Gastrocnemius medialis (tissue), 4 donors: ENCODE results near the gene CDH4. TPM values are rescaled to one million over a fixed set of nuclear protein-coding genes. Genes with fewer than 3 reads are reported as not detected.

Experiments
- ATAC-seq, 2 donors: fragments of 150-250 bp; one replicate each; pipeline ENCODE4 v1.9.1; 2016
- DNase-seq, 2 donors: peaks; one replicate each; pipeline ENCODE4 v3.0.0-alpha.2; 2019
- H3K27ac ChIP-seq, 4 donors: fragments of 200-600 bp; sonication (generic); 1 replicate in 1 of 4; 2 replicates in 3 of 4; pipeline ENCODE4 v1.5.1; 2016 to 2018; ENCODE audit warnings: mild to moderate bottlenecking in 2 of 4, moderate library complexity in 1 of 4
- H3K27me3 ChIP-seq, 3 donors: fragments of 200-600 bp; sonication (generic) in 2 of 3; 1 replicate in 1 of 3; 2 replicates in 2 of 3; pipeline versions ENCODE4 v1.5.1 to v1.6.0; 2016 to 2019; ENCODE audit warnings: mild to moderate bottlenecking in 1 of 3, moderate library complexity in 1 of 3
- H3K36me3 ChIP-seq, 2 donors: fragments of 200-600 bp; sonication (generic) in 1 of 2; one replicate each; pipeline ENCODE4 v1.5.1; 2017 to 2018
- H3K4me1 ChIP-seq, 2 donors: fragments of 200-600 bp; sonication (generic) in 1 of 2; one replicate each; pipeline ENCODE4 v1.5.1; 2016 to 2017; ENCODE audit warnings: mild to moderate bottlenecking in 2 of 2
- H3K4me3 ChIP-seq, 4 donors: fragments of 200-600 bp; sonication (generic) in 3 of 4; 1 replicate in 1 of 4; 2 replicates in 3 of 4; pipeline ENCODE4 v1.5.1; 2016 to 2019; ENCODE audit warnings: mild to moderate bottlenecking in 2 of 4
- H3K9me3 ChIP-seq, 3 donors: fragments of 200-600 bp; sonication (generic) in 2 of 3; 1 replicate in 1 of 3; 2 replicates in 2 of 3; pipeline ENCODE4 v1.5.1; 2016 to 2019
- POLR2A ChIP-seq, 2 donors: fragments of 450-650 bp; IDR thresholded peaks; one replicate each; pipeline ENCODE4 v1.6.1; 2017; ENCODE audit warnings: antibody characterized with exemption in 2 of 2, mild to moderate bottlenecking in 2 of 2, moderate library complexity in 2 of 2
- in situ Hi-C, 4 donors: fragments of 200-750 bp; cut with MboI; loops; one replicate each; pipeline versions ENCODE4 v1.15.0 to v1.8.0; 2017; ENCODE audit warnings: low sequenced_read_pairs in 4 of 4
- intact Hi-C: fragments of 100-400 bp; cut with DNase I; formaldehyde crosslinking; loops from one replicate; pipeline ENCODE4 v1.15.1; 2023; ENCODE audit warnings: low total_unique reads
- total RNA-seq, 4 donors: library from RNA; depleted of rRNA; stranded (reverse); fragments of >200 nt; gene quantifications; one replicate each; pipeline versions ENCODE4 v1.1.0 to v1.2.3, GENCODE V29; 2016
- TF ChIP-seq, protein P1 (sequence below), 5 experiments: fragments of 450-650 bp in 3 of 5; fragments of 200-600 bp in 2 of 5; sonication (generic) in 2 of 5; IDR thresholded peaks in 4 of 5; conservative IDR thresholded peaks in 1 of 5; 1 replicate in 4 of 5; 2 replicates in 1 of 5; pipeline ENCODE4 v1.5.1; 2016 to 2019; ENCODE audit warnings: antibody characterized with exemption in 5 of 5, mild to moderate bottlenecking in 3 of 5, moderate library complexity in 3 of 5

CDH4 gene
- total RNA-seq, 4 donors from 2014 or later, result 0.38 to 1.2 (median 0.86) TPM

DNA sequence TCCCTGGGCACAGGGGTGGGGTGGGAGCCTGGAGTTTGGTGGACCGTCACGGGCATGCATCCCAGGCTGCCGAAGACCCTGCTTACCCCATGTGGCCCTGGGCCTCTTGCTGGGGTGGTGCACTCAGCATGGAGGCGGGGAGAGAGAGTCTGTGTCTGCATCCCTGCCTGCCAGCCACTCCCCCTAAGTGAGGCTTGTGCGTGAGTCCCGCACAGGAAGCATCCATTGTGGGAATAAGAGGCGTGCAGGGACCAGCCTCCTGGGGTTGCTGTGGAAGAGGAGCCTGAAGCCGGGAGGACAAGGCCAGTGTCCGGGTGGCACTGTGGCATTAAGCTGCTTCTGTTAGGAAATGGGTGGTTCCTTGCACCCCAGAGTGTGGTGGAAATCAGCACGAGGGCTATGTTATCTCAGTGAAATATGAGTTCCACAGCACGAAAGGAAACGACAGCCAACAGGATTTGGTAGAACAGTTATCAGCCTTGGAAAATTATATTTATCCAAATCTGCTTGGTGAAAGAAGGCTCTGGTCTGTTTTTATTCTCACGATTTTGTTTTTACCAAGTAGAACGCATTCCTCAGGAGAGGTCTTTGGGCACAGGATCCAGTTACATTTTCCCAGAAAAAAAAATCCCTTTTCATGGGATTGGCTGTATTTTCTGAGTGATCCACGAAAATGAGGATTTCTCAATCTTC is 35.7 kb downstream of the CDH4 start:
- TF ChIP-seq, protein P1, sequence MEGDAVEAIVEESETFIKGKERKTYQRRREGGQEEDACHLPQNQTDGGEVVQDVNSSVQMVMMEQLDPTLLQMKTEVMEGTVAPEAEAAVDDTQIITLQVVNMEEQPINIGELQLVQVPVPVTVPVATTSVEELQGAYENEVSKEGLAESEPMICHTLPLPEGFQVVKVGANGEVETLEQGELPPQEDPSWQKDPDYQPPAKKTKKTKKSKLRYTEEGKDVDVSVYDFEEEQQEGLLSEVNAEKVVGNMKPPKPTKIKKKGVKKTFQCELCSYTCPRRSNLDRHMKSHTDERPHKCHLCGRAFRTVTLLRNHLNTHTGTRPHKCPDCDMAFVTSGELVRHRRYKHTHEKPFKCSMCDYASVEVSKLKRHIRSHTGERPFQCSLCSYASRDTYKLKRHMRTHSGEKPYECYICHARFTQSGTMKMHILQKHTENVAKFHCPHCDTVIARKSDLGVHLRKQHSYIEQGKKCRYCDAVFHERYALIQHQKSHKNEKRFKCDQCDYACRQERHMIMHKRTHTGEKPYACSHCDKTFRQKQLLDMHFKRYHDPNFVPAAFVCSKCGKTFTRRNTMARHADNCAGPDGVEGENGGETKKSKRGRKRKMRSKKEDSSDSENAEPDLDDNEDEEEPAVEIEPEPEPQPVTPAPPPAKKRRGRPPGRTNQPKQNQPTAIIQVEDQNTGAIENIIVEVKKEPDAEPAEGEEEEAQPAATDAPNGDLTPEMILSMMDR (IDR thresholded peaks at IDR 0.05 in 4 of 5, conservative IDR thresholded peaks at IDR 0.05 in 1 of 5), result no peak
- TF ChIP-seq POLR2A (IDR thresholded peaks at IDR 0.05), result no peak
- H3K4me3 ChIP-seq, result no peak overlapping the region
- no peak overlapping the region for H3K27ac ChIP-seq
- H3K4me1 ChIP-seq, result no peaks in the 10 kb centered on the region
- no peaks in the 10 kb centered on the region for H3K36me3 ChIP-seq
- DNase-seq, result no peak
- ATAC-seq, result peak in 1 of 2 donors; percentile 36
- H3K27me3 ChIP-seq, result peaks cover 0 to 4% (median 0%) of the 10 kb centered on the region in 3 donors
- H3K9me3 ChIP-seq, result no peaks in the 10 kb centered on the region
- in situ Hi-C loops (no loop called here), intact Hi-C loops (no loop called here)

DNA sequence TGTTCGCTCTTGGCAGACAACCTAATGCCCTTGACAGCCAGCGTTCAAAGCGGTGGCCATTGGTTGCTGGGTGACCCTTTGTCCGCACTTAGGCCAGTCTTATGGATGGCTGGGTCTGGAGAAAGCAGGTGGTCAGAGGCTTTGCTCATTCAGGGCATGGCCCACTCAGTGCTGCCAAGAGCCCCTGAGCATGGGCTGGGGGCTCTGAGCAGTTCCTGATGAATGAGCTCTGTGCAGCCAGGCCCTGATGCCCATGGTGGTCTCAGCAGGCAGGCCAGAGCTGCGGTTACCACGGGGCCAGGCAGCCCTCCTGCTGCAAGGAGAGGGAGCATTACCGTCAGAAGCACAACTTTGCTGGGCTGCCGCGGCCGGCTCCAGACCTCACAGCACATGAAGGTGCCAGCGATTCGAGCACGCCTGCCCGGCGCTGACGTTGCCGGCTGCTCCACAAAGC is 36.3 kb downstream of the CDH4 start:
- H3K27ac ChIP-seq, result no peak overlapping the region
- no peak overlapping the region for H3K4me3 ChIP-seq
- H3K9me3 ChIP-seq, result no peaks in the 10 kb centered on the region
- in situ Hi-C loops, result no loop called here
- DNase-seq (no peak), ATAC-seq (no peak)
- TF ChIP-seq POLR2A (IDR thresholded peaks at IDR 0.05), result no peak
- TF ChIP-seq, protein P1 (IDR thresholded peaks at IDR 0.05 in 4 of 5, conservative IDR thresholded peaks at IDR 0.05 in 1 of 5), result no peak
- H3K36me3 ChIP-seq, result no peaks in the 10 kb centered on the region
- H3K27me3 ChIP-seq, result peaks cover 0 to 4% (median 0%) of the 10 kb centered on the region in 3 donors
- intact Hi-C loops, result no loop called here
- H3K4me1 ChIP-seq, result no peaks in the 10 kb centered on the region

DNA sequence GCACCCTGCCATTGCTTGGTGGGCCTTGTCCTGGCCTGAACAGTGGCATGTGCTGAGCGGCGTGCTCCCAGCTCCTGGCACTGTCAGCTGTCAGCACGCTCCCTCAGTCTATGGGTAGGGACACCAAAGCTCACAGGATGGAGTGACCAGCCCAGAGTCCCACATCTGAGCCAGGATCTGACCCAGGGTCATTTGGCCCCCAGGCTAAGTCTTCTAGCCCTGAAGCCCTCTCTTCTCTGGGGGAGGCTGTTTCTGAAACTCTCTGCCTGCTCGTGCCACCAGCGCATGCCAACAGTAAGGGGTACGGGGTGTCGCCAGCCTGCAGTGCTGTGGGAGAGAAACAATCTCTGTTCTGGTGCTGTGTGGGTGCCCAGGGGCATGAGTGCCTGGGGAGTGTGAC is 37.1 kb downstream of the CDH4 start:
- Histone ChIP-seq H3K27ac (no peak overlapping the region), H3K4me1 (no peaks in the 10 kb centered on the region), H3K9me3 (no peaks in the 10 kb centered on the region), H3K4me3 (no peak overlapping the region), H3K36me3 (no peaks in the 10 kb centered on the region), H3K27me3 (peaks cover 0 to 4% (median 0%) of the 10 kb centered on the region in 3 donors)
- intact Hi-C loops (no loop called here), in situ Hi-C loops (no loop called here)
- no peak for ATAC-seq
- no peak for TF ChIP-seq POLR2A (IDR thresholded peaks at IDR 0.05)
- TF ChIP-seq, protein P1 (IDR thresholded peaks at IDR 0.05 in 4 of 5, conservative IDR thresholded peaks at IDR 0.05 in 1 of 5), result no peak
- no peak for DNase-seq

DNA sequence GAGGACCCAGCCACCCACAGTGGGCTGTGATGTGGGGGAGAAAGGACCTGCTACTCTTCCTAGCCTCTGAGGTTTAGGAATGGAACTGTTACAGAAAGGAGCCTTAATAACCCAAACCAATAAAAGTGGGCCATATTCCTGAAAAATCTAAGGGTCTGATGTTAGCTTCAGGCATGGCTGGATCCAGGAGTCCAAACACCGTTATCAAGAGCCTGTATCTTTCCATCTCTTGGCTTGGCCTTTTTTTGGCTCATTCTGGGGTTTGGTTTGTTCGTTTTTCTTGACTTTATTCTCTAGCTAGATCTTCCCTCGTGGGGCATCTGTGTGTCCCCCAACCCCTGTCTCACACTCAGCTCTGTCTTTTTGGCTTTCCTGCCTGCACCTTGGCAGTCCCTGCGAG is 38.7 kb downstream of the CDH4 start:
- H3K4me3 ChIP-seq, result no peak overlapping the region
- no peak overlapping the region for H3K27ac ChIP-seq
- TF ChIP-seq, protein P1 (IDR thresholded peaks at IDR 0.05 in 4 of 5, conservative IDR thresholded peaks at IDR 0.05 in 1 of 5), result no peak
- TF ChIP-seq POLR2A (IDR thresholded peaks at IDR 0.05), result no peak
- in situ Hi-C loops, result no loop called here
- DNase-seq (no peak), ATAC-seq (no peak)
- H3K27me3 ChIP-seq, result peaks cover 0 to 4% (median 0%) of the 10 kb centered on the region in 3 donors
- H3K9me3 ChIP-seq, result no peaks in the 10 kb centered on the region
- H3K4me1 ChIP-seq, result no peaks in the 10 kb centered on the region
- no peaks in the 10 kb centered on the region for H3K36me3 ChIP-seq
- intact Hi-C loops, result no loop called here
